WTC11 (cell line): ENCODE data around the gene HMGB4.

Experiments
- CBFB ChIP-seq: sonication (generic); formaldehyde crosslinking; IDR thresholded peaks from 2 replicates; pipeline ENCODE4 v1.8.1; 2022; ENCODE audit warnings: mild to moderate bottlenecking, low read depth, missing genetic modification reagents
- HMGXB4 ChIP-seq: sonication (generic); formaldehyde crosslinking; IDR thresholded peaks from 2 replicates; pipeline ENCODE4 v1.8.1; 2023; ENCODE audit warnings: mild to moderate bottlenecking, moderate library complexity, missing genetic modification reagents
- JAZF1 ChIP-seq: fragments of 250-450 bp; sonication (Bioruptor Pico); IDR thresholded peaks from 2 replicates; pipeline ENCODE4 v1.9.0; 2021; ENCODE audit warnings: moderate library complexity, mild to moderate bottlenecking, inconsistent platforms
- MAX ChIP-seq: sonication (generic); formaldehyde crosslinking; IDR thresholded peaks from 2 replicates; pipeline ENCODE4 v1.8.0; 2022; ENCODE audit warnings: mild to moderate bottlenecking, missing genetic modification reagents
- NR2C2 ChIP-seq: sonication (generic); formaldehyde crosslinking; IDR thresholded peaks from 2 replicates; pipeline ENCODE4 v1.8.0; 2022; ENCODE audit warnings: mild to moderate bottlenecking, missing genetic modification reagents
- PREB ChIP-seq: sonication (generic); formaldehyde crosslinking; IDR thresholded peaks from 2 replicates; pipeline ENCODE4 v1.8.1; 2022; ENCODE audit warnings: mild to moderate bottlenecking, missing genetic modification reagents, moderate library complexity, borderline replicate concordance
- SMAD4 ChIP-seq: sonication (generic); formaldehyde crosslinking; IDR thresholded peaks from 2 replicates; pipeline ENCODE4 v1.8.0; 2022; ENCODE audit warnings: mild to moderate bottlenecking, missing genetic modification reagents
- SP1 ChIP-seq: sonication (generic); formaldehyde crosslinking; conservative IDR thresholded peaks from 2 replicates; pipeline ENCODE4 v1.8.1; 2022; ENCODE audit warnings: missing genetic modification reagents
- TEAD4 ChIP-seq: sonication (generic); formaldehyde crosslinking; IDR thresholded peaks from 2 replicates; pipeline ENCODE4 v1.8.0; 2022; ENCODE audit warnings: mild to moderate bottlenecking, missing genetic modification reagents
- TF ChIP-seq, protein P1 (sequence below): fragments of 200-600 bp; IDR thresholded peaks from 2 replicates; pipeline ENCODE4 v1.8.0; 2022; ENCODE audit warnings: antibody characterized with exemption
- TF ChIP-seq, protein P2 (sequence below): sonication (generic); formaldehyde crosslinking; IDR thresholded peaks from 2 replicates; pipeline ENCODE4 v1.8.0; 2022; ENCODE audit warnings: missing genetic modification reagents
- TF ChIP-seq, protein P3 (sequence below): sonication (generic); formaldehyde crosslinking; IDR thresholded peaks from 2 replicates; pipeline ENCODE4 v1.8.1; 2022; ENCODE audit warnings: missing genetic modification reagents, borderline replicate concordance

DNA sequence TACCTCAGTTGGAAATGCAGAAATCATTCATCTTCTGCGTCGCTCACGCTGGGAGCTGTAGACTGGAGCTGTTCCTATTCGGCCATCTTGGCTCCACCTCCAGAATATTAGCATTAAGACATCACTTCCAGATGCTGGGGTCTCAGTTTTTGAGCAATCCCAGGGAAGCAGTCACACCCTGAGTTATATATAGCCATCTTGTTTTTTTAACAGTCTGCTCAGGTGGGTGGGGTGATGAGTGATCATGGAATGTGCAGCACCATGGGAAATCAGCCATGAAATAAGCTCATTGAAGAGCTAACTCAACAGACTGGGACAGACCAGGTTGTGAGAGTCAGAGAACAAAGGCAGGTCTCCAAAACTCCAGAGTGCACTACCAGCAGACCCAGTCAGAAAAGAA is 27.0 kb upstream of the HMGB4 start:
- no peak for TF ChIP-seq SMAD4 (CRISPR knock-in tag)
- TF ChIP-seq, protein P1, sequence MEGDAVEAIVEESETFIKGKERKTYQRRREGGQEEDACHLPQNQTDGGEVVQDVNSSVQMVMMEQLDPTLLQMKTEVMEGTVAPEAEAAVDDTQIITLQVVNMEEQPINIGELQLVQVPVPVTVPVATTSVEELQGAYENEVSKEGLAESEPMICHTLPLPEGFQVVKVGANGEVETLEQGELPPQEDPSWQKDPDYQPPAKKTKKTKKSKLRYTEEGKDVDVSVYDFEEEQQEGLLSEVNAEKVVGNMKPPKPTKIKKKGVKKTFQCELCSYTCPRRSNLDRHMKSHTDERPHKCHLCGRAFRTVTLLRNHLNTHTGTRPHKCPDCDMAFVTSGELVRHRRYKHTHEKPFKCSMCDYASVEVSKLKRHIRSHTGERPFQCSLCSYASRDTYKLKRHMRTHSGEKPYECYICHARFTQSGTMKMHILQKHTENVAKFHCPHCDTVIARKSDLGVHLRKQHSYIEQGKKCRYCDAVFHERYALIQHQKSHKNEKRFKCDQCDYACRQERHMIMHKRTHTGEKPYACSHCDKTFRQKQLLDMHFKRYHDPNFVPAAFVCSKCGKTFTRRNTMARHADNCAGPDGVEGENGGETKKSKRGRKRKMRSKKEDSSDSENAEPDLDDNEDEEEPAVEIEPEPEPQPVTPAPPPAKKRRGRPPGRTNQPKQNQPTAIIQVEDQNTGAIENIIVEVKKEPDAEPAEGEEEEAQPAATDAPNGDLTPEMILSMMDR = no peak
- no peak for TF ChIP-seq MAX (CRISPR knock-in tag)
- no peak for TF ChIP-seq JAZF1 (CRISPR knock-in tag)
- no peak for TF ChIP-seq TEAD4 (CRISPR knock-in tag)
- no peak for TF ChIP-seq NR2C2 (CRISPR knock-in tag)
- no peak for TF ChIP-seq SP1
- TF ChIP-seq CBFB (CRISPR knock-in tag) = no peak
- TF ChIP-seq PREB = no peak
- no peak for TF ChIP-seq HMGXB4 (CRISPR knock-in tag)
- TF ChIP-seq, protein P2, sequence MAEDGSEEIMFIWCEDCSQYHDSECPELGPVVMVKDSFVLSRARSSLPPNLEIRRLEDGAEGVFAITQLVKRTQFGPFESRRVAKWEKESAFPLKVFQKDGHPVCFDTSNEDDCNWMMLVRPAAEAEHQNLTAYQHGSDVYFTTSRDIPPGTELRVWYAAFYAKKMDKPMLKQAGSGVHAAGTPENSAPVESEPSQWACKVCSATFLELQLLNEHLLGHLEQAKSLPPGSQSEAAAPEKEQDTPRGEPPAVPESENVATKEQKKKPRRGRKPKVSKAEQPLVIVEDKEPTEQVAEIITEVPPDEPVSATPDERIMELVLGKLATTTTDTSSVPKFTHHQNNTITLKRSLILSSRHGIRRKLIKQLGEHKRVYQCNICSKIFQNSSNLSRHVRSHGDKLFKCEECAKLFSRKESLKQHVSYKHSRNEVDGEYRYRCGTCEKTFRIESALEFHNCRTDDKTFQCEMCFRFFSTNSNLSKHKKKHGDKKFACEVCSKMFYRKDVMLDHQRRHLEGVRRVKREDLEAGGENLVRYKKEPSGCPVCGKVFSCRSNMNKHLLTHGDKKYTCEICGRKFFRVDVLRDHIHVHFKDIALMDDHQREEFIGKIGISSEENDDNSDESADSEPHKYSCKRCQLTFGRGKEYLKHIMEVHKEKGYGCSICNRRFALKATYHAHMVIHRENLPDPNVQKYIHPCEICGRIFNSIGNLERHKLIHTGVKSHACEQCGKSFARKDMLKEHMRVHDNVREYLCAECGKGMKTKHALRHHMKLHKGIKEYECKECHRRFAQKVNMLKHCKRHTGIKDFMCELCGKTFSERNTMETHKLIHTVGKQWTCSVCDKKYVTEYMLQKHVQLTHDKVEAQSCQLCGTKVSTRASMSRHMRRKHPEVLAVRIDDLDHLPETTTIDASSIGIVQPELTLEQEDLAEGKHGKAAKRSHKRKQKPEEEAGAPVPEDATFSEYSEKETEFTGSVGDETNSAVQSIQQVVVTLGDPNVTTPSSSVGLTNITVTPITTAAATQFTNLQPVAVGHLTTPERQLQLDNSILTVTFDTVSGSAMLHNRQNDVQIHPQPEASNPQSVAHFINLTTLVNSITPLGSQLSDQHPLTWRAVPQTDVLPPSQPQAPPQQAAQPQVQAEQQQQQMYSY (CRISPR knock-in tag) = no peak
- TF ChIP-seq, protein P3, sequence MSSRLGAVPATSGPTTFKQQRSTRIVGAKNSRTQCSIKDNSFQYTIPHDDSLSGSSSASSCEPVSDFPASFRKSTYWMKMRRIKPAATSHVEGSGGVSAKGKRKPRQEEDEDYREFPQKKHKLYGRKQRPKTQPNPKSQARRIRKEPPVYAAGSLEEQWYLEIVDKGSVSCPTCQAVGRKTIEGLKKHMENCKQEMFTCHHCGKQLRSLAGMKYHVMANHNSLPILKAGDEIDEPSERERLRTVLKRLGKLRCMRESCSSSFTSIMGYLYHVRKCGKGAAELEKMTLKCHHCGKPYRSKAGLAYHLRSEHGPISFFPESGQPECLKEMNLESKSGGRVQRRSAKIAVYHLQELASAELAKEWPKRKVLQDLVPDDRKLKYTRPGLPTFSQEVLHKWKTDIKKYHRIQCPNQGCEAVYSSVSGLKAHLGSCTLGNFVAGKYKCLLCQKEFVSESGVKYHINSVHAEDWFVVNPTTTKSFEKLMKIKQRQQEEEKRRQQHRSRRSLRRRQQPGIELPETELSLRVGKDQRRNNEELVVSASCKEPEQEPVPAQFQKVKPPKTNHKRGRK (CRISPR knock-in tag) = no peak
